Peyer's patch (tissue), 4 donors: ENCODE results near the gene SLC32A1. TPM values are rescaled to one million over a fixed set of nuclear protein-coding genes. Genes with fewer than 3 reads are reported as not detected.
A peak's percentile ranks its signal among the peaks of the same experiment; 100 is the strongest.

ENCODE experiments used
- DNase-seq, 3 donors: peaks; one replicate each; pipeline ENCODE4 v3.0.0-alpha.2; 2017 to 2019
- H3K27ac ChIP-seq, 4 donors: fragments of 200-600 bp; sonication (generic); one replicate each; pipeline ENCODE4 v1.5.1; 2016 to 2019
- H3K27me3 ChIP-seq, 2 donors: fragments of 200-600 bp; sonication (generic); one replicate each; pipeline ENCODE4 v1.5.1; 2019
- H3K36me3 ChIP-seq, 3 donors: fragments of 200-600 bp; sonication (generic); one replicate each; pipeline ENCODE4 v1.5.1; 2016 to 2019
- H3K4me1 ChIP-seq, 4 donors: fragments of 200-600 bp; sonication (generic); one replicate each; pipeline ENCODE4 v1.5.1; 2016 to 2019
- H3K4me3 ChIP-seq, 4 donors: fragments of 200-600 bp; sonication (generic); 1 replicate in 3 of 4; 2 replicates in 1 of 4; pipeline ENCODE4 v1.5.1; 2016 to 2019; ENCODE audit warnings: mild to moderate bottlenecking in 1 of 4
- H3K9me3 ChIP-seq, 4 donors: fragments of 200-600 bp; sonication (generic); one replicate each; pipeline ENCODE4 v1.5.1; 2016 to 2019; ENCODE audit warnings: mild to moderate bottlenecking in 1 of 4
- POLR2A ChIP-seq, 2 donors: fragments of 450-650 bp; IDR thresholded peaks; one replicate each; pipeline ENCODE4 v1.5.1; 2017; ENCODE audit warnings: antibody characterized with exemption in 2 of 2, mild to moderate bottlenecking in 2 of 2, moderate library complexity in 2 of 2
- total RNA-seq, 4 donors: library from RNA; depleted of rRNA; stranded (reverse); fragments of >200 nt; gene quantifications; one replicate each; pipeline ENCODE4 v1.1.0, GENCODE V29; 2016
- TF ChIP-seq, protein P1 (sequence below), 6 experiments: fragments of 450-650 bp in 4 of 6; fragments of 200-600 bp in 2 of 6; sonication (generic) in 1 of 6; IDR thresholded peaks; one replicate each; pipeline ENCODE4 v1.5.1; 2017 to 2019; ENCODE audit warnings: antibody characterized with exemption in 6 of 6, mild to moderate bottlenecking in 3 of 6, moderate library complexity in 1 of 6

SLC32A1 gene
- total RNA-seq, 4 donors from 2014 or later, result not detected

DNA sequence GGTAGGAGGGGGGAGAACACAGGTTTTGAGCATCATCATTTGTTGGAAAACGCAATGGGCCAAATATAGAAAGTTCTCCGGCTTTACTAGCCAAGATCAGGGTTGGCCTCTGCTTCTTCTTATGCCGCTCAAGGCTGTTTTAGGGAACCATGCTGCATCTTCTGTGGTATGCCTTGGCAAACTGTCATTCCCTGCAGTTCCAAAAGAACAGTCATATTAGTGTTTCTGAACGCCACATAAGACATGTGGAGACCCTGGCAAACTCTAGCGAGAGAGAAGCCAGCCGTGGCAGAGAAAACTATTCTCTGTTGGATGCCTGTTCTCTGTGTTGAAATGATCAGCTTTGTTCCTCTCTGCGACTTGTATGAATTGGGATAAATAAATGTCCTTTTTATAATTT, 34.8 kb downstream of the SLC32A1 start:
- peaks cover 0 to 86% (median 0%) of the 10 kb centered on the region in 3 donors for H3K36me3 ChIP-seq
- TF ChIP-seq POLR2A (IDR thresholded peaks at IDR 0.05), result no peak
- TF ChIP-seq, protein P1, sequence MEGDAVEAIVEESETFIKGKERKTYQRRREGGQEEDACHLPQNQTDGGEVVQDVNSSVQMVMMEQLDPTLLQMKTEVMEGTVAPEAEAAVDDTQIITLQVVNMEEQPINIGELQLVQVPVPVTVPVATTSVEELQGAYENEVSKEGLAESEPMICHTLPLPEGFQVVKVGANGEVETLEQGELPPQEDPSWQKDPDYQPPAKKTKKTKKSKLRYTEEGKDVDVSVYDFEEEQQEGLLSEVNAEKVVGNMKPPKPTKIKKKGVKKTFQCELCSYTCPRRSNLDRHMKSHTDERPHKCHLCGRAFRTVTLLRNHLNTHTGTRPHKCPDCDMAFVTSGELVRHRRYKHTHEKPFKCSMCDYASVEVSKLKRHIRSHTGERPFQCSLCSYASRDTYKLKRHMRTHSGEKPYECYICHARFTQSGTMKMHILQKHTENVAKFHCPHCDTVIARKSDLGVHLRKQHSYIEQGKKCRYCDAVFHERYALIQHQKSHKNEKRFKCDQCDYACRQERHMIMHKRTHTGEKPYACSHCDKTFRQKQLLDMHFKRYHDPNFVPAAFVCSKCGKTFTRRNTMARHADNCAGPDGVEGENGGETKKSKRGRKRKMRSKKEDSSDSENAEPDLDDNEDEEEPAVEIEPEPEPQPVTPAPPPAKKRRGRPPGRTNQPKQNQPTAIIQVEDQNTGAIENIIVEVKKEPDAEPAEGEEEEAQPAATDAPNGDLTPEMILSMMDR (IDR thresholded peaks at IDR 0.05), result no peak
- no peak for DNase-seq
- no peaks in the 10 kb centered on the region for H3K27me3 ChIP-seq
- H3K4me3 ChIP-seq, result no peak overlapping the region
- no peaks in the 10 kb centered on the region for H3K4me1 ChIP-seq
- H3K27ac ChIP-seq, result no peak overlapping the region
- H3K9me3 ChIP-seq, result no peaks in the 10 kb centered on the region

DNA sequence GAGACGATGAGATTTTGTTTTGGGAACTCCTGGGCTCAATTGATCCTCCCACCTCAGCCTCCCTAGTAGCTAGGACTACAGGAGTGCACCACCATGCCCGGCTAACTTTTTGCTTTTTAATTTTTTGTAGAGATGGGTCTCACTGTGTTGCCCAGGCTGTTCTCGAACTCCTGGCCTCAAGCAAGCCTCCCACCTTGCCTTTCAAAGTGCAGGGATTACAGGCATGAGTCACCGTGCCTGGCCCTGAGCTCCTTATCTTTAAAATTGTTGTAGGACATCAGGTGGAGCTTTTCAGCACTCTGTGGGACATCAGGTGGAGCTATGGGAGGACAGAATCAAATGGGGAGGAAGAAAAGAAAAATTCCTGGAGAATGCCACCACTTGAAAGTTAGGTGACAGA, 36.7 kb downstream of the SLC32A1 start:
- TF ChIP-seq POLR2A (IDR thresholded peaks at IDR 0.05), result no peak
- TF ChIP-seq, protein P1 (IDR thresholded peaks at IDR 0.05), result no peak
- DNase-seq, result no peak
- Histone ChIP-seq H3K27me3 (no peaks in the 10 kb centered on the region), H3K4me1 (no peaks in the 10 kb centered on the region), H3K9me3 (no peaks in the 10 kb centered on the region), H3K36me3 (peaks cover 0 to 82% (median 0%) of the 10 kb centered on the region in 3 donors), H3K4me3 (no peak overlapping the region), H3K27ac (no peak overlapping the region)

DNA sequence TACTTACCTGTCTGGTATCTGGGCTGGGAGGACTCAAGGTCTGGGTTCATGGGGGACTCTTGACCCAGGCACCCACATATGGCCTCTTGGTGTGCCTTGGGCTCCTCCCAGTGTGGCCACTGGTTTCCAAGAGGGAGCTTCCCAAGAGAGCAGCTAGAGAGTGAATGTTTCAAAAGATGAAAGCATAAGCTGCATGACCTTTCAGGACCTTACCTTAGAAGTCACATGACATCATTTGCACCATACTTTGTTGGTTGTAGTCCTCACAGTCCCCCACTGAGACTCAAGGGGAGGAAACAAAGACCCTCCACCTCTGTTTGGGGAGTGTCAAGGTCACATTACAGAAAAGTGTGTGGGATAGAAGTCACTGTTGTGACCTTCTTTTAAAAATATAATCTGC, 37.9 kb downstream of the SLC32A1 start:
- TF ChIP-seq, protein P1 (IDR thresholded peaks at IDR 0.05), result no peak
- no peak for TF ChIP-seq POLR2A (IDR thresholded peaks at IDR 0.05)
- H3K36me3 ChIP-seq, result peaks cover 0 to 80% (median 5%) of the 10 kb centered on the region in 3 donors
- no peaks in the 10 kb centered on the region for H3K4me1 ChIP-seq
- no peaks in the 10 kb centered on the region for H3K9me3 ChIP-seq
- no peaks in the 10 kb centered on the region for H3K27me3 ChIP-seq
- H3K27ac ChIP-seq, result no peak overlapping the region
- H3K4me3 ChIP-seq, result no peak overlapping the region
- no peak for DNase-seq

DNA sequence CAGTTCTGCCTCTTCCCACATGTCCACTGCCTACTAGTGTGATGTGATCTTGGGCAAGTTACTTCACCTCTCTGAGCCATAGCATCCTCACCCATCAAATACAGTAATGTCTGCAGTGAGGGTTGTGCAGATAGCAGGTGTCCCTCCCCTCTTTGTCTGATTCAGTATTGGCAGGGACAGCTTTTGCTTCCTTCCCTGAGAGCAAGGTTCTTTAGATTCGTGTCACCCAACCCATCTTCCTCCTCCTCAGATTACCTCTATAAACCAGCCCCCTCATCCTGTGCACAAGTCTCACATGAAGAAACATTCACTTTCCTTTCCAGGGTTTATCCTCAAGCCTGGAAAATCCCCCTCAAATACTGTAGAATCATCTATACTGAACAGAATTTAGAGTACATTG, 39.3 kb downstream of the SLC32A1 start:
- no peaks in the 10 kb centered on the region for H3K4me1 ChIP-seq
- no peak for DNase-seq
- H3K4me3 ChIP-seq, result no peak overlapping the region
- TF ChIP-seq, protein P1 (IDR thresholded peaks at IDR 0.05), result no peak
- TF ChIP-seq POLR2A (IDR thresholded peaks at IDR 0.05), result no peak
- H3K27me3 ChIP-seq, result no peaks in the 10 kb centered on the region
- no peak overlapping the region for H3K27ac ChIP-seq
- H3K36me3 ChIP-seq, result peaks cover 0 to 81% (median 5%) of the 10 kb centered on the region in 3 donors
- H3K9me3 ChIP-seq, result no peaks in the 10 kb centered on the region

DNA sequence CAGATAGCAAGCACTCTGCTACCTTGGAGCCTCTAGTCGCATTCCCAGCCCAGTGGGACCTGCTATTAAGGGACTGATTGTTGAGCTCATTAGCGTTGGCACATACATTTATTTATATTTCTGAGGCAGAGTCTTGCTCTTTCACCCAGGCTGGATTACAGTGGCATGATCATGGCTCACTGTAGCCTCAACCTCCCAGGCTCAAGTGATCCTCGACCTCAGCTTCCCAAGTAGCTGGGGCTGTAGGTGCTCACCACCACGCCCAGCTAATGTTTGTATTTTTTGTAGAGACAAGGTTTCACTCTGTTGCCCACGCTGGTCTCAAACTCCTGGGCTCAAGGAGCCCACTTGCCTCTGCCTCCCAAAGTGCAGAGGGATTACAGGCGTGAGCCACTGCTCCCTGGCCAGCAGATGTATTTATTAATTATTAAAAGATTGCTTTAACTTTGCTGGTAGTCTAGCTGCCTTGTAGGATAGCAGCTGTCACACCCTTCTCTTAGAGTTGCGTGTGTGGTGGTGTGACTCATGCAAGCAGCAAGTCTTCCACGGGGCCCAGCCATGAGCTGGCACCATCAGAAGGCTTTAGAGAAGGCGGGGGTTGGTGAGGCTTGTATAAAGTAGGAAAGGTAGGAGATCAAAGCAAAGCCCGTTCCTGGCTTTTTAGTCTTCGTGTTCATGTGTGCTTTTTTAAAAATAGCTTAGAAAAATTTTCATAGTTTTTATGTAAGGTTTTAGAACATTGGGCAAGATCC, 40.5 kb downstream of the SLC32A1 start:
- Histone ChIP-seq H3K36me3 (peaks cover 0 to 82% (median 5%) of the 10 kb centered on the region in 3 donors), H3K4me3 (no peak overlapping the region), H3K4me1 (no peaks in the 10 kb centered on the region), H3K9me3 (no peaks in the 10 kb centered on the region), H3K27ac (peak overlapping the region in 1 of 4 donors; percentile 40), H3K27me3 (no peaks in the 10 kb centered on the region)
- TF ChIP-seq, protein P1 (IDR thresholded peaks at IDR 0.05), result no peak
- TF ChIP-seq POLR2A (IDR thresholded peaks at IDR 0.05), result no peak
- peak in 2 of 3 donors; percentile 56 to 77 for DNase-seq
